ENCODE data around the gene CD19.

- TF ChIP-seq CTCF (optimal IDR thresholded peaks at IDR 0.05 in 1 of 3, IDR thresholded peaks at IDR 0.05 in 1 of 3, conservative IDR thresholded peaks at IDR 0.05 in 1 of 3; ENCODE audit: extremely low read depth in 1 of 3, insufficient read depth in 2 of 3, low read length in 3 of 3) (peak; percentile 67 to 90 (median 90)), EZH2 (IDR thresholded peaks at IDR 0.05; ENCODE audit: low read length) (no peak)
Observed at GRCh38 chr16:28977703-28978662, 46.2 kb downstream of the CD19 start.
